ENCODE measurements around the gene PRR16. TPM values are rescaled to one million over a fixed set of nuclear protein-coding genes. Genes with fewer than 3 reads are reported as not detected.

Gene PRR16
- total and polyA plus RNA-seq, 2 of the 13 experiments (the other 11 are each of a cell fraction or from before 2014, with no cell fraction given): not detected

DNA sequence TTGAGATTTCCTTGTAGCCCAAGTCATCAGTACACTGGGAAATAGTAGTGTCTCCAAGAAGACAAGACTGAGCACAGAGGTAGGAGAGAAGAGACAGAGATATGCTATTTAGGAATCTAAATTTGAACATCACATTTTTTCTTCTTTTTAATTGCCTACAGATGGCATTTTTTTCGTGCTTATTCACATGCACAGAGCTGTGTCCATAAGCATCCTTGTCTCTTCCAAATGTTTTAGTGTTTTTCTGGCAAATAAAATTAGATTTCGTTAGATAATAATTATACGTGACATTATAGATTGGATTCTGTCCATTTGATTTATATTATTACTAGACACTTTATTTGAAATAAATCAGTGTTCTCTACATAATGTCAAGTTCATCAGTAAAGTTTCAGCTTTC is 80.9 kb downstream of the PRR16 start (continued):
- TF ChIP-seq, protein P1, sequence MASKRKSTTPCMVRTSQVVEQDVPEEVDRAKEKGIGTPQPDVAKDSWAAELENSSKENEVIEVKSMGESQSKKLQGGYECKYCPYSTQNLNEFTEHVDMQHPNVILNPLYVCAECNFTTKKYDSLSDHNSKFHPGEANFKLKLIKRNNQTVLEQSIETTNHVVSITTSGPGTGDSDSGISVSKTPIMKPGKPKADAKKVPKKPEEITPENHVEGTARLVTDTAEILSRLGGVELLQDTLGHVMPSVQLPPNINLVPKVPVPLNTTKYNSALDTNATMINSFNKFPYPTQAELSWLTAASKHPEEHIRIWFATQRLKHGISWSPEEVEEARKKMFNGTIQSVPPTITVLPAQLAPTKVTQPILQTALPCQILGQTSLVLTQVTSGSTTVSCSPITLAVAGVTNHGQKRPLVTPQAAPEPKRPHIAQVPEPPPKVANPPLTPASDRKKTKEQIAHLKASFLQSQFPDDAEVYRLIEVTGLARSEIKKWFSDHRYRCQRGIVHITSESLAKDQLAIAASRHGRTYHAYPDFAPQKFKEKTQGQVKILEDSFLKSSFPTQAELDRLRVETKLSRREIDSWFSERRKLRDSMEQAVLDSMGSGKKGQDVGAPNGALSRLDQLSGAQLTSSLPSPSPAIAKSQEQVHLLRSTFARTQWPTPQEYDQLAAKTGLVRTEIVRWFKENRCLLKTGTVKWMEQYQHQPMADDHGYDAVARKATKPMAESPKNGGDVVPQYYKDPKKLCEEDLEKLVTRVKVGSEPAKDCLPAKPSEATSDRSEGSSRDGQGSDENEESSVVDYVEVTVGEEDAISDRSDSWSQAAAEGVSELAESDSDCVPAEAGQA (IDR thresholded peaks at IDR 0.05; ENCODE audit: low read depth): no peak
- TF ChIP-seq, protein P1 (CRISPR knock-in tag; IDR thresholded peaks at IDR 0.05; ENCODE audit: borderline replicate concordance): no peak

DNA sequence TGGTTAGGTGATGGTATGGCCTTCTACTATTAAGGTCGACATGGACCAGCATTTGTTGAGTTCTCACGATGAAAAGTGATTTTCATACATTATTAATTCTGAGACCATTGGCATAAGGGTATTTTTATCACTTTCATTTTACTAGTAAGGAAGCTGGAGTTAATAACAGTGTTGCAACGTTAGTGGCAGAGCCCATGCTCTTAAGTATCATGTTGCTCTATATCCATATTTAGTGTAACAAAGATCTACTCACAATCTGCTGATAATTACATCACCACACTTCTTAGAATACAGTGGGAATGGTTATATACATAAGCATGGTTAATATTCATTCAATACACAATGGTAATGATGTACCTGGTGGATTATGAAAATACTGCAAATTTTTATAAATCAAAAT is 81.9 kb downstream of the PRR16 start:
- intact Hi-C loops (cut with micrococcal nuclease; ENCODE audit: unreplicated experiment) (no loop called here), in situ Hi-C loops (cut with HindIII; ENCODE audit: extremely low pct_ligation_motif_present, low pct_unique_long_range_greater_than_20kb) (no loop called here)
- H3K79me2 ChIP-seq (ENCODE audit: insufficient read depth, low read length): no peaks in the 10 kb centered on the region
- no peaks in the 10 kb centered on the region for H3K36me3 ChIP-seq (replicated peaks in 1 of 2; ENCODE audit: control insufficient read depth in 1 of 2, insufficient read depth in 2 of 2, low read length in 2 of 2)
- no peaks in the 10 kb centered on the region for H3K4me1 ChIP-seq (ENCODE audit: insufficient read depth, low read length)
- no peak overlapping the region for H2AFZ ChIP-seq (ENCODE audit: low read length)
- CTCF ChIA-PET (ENCODE audit: low intra/inter-chr PET ratio, low total read pairs): no interaction called here
- no peak for FAIRE-seq
- H3K4me3 ChIP-seq (replicated peaks in 1 of 3; ENCODE audit: insufficient read depth in 1 of 3, low read depth in 2 of 3, low read length in 3 of 3): no peak overlapping the region
- TF ChIP-seq MBD4 (IDR thresholded peaks at IDR 0.05; ENCODE audit: borderline replicate concordance, low read length) (no peak), MTF1 (CRISPR knock-in tag; IDR thresholded peaks at IDR 0.05) (no peak), ZNF543 (CRISPR knock-in tag; IDR thresholded peaks at IDR 0.05) (no peak), ZNF781 (CRISPR knock-in tag; IDR thresholded peaks at IDR 0.05; ENCODE audit: borderline replicate concordance, not compliant biosample characterization) (no peak), ZNF207 (IDR thresholded peaks at IDR 0.05; ENCODE audit: borderline replicate concordance) (no peak), KDM1A (CRISPR knock-in tag; IDR thresholded peaks at IDR 0.05) (no peak), ZNF256 (CRISPR knock-in tag; conservative IDR thresholded peaks at IDR 0.05) (no peak), BRCA1 (CRISPR knock-in tag; IDR thresholded peaks at IDR 0.05) (no peak), KMT2B (CRISPR knock-in tag; IDR thresholded peaks at IDR 0.05) (no peak), MED8 (CRISPR knock-in tag; IDR thresholded peaks at IDR 0.05; ENCODE audit: insufficient replicate concordance) (no peak)
- TF ChIP-seq, protein P2, sequence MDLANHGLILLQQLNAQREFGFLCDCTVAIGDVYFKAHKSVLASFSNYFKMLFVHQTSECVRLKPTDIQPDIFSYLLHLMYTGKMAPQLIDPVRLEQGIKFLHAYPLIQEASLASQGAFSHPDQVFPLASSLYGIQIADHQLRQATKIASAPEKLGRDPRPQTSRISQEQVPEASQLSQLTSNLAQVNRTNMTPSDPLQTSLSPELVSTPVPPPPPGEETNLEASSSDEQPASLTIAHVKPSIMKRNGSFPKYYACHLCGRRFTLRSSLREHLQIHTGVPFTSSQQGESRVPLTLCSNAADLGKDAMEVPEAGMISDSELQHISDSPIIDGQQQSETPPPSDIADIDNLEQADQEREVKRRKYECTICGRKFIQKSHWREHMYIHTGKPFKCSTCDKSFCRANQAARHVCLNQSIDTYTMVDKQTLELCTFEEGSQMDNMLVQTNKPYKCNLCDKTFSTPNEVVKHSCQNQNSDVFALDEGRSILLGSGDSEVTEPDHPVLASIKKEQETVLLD (CRISPR knock-in tag; IDR thresholded peaks at IDR 0.05; ENCODE audit: low read depth): no peak
- TF ChIP-seq, protein P3, sequence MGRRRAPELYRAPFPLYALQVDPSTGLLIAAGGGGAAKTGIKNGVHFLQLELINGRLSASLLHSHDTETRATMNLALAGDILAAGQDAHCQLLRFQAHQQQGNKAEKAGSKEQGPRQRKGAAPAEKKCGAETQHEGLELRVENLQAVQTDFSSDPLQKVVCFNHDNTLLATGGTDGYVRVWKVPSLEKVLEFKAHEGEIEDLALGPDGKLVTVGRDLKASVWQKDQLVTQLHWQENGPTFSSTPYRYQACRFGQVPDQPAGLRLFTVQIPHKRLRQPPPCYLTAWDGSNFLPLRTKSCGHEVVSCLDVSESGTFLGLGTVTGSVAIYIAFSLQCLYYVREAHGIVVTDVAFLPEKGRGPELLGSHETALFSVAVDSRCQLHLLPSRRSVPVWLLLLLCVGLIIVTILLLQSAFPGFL (CRISPR knock-in tag; IDR thresholded peaks at IDR 0.05): no peak
- POLR2A ChIA-PET: no interaction called here
- no TSS peak for BruUV-seq (replicated peaks)
- no peak for DNase-seq (ENCODE audit: low spot score)
- H3K9me3 ChIP-seq (ENCODE audit: low read length): no peaks in the 10 kb centered on the region
- H3K4me2 ChIP-seq (ENCODE audit: low read depth, low read length): no peak overlapping the region
- ATAC-seq: no peak
- H3K9ac ChIP-seq (ENCODE audit: insufficient read depth, low read depth, low read length): no peak overlapping the region
- H3K27me3 ChIP-seq (ENCODE audit: control insufficient read depth in 1 of 2, insufficient read depth in 2 of 2, low read length in 2 of 2): no peaks in the 10 kb centered on the region
- 0% methylated on average over 3 of the region's 3 CpGs for WGBS (ENCODE audit: low lambda C conversion rate)
- H4K20me1 ChIP-seq (ENCODE audit: insufficient read depth, low read length): no peaks in the 10 kb centered on the region
- H3K27ac ChIP-seq (ENCODE audit: extremely low read length, insufficient read depth, low read length): no peak overlapping the region
